Activated naive CD4-positive, alpha-beta T cell (primary cell): ENCODE results near the gene ENO1.

Source experiments
- DNase-seq, 4 experiments: peaks; one replicate each; lab custom pipeline; 2025; lab: John Stamatoyannopoulos, UW

Gene ENO1

DNA sequence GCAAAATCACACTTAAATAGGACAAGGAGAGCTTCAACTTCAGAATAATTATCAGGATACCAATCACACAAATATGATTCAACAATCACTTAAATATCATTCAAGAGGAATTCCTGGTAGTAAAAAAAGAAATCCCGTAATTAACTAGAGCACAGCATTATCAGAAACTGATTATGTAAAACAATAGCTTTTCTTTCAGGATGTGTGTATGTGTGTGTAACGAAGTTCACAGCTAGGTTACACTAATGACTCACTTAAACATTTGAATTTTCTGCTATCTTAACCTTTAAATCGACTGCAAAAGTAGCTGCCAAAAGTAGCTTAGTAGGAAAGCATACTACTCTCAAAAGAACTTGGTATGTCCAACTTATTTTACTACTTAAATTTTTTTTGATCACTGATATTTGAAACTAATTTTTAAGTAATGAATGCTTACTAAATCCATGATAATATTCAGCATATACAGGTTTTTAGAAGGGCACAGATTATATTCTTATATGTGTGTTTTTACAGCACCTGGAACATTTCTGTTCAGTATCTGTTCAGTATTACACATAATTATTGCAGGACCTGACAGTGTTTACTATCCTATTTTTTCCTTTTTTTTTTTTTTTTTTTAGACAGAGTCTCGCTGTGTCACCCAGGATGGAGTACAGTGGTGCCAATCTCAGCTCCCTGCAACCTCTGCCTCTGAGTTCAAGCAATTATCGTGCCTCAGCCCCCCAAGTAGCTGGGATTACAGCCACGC is 65.3 kb downstream of the ENO1 start:
- DNase-seq, result no peak

DNA sequence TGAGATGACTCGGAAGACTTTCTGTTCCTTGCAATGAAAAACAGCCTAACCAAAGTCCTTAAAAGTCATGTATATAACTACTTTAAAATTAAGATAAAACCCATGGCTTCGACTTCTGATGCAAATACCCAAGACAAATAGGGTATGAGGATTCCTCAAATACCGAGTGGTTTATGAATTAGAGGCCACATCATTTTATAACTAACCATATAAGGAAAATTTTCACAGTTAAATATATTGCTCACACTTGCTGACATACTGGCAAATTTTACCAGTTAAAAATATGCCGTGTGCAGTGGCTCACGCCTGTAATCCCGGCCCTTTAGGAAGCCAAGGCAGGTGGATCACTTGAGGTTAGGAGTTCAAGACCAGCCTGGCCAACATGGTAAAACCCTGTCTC is 66.4 kb downstream of the ENO1 start:
- no peak for DNase-seq
